NB4 (cell line): ENCODE measurements around the gene CTDSP1.

ENCODE experiments used
- DNase-seq: peaks from one replicate; pipeline ENCODE4 v3.0.0; 2010; ENCODE audit warnings: low read depth
- H3K4me3 ChIP-seq: one replicate; pipeline ENCODE4 v1.5.1; 2011; ENCODE audit warnings: mild to moderate bottlenecking, low read depth, low read length, moderate library complexity
- CTCF ChIP-seq: IDR thresholded peaks from one replicate; pipeline ENCODE4 v1.5.1; 2012; ENCODE audit warnings: low read depth, low read length
- MAX ChIP-seq: IDR thresholded peaks from 2 replicates; pipeline ENCODE4 v1.6.1; 2011; ENCODE audit warnings: low read depth, low read length
- MYC ChIP-seq: IDR thresholded peaks from 2 replicates; pipeline ENCODE4 v1.6.1; 2011; ENCODE audit warnings: low read depth, low read length
- POLR2A ChIP-seq: IDR thresholded peaks from 2 replicates; pipeline ENCODE4 v1.6.1; 2011; ENCODE audit warnings: mild to moderate bottlenecking; ENCODE audit not compliant: insufficient read length; ENCODE audit errors: extremely low read depth

The CTDSP1 gene

GRCh38 chr2:218444692-218445357, 45.2 kb downstream of the CTDSP1 start:
- H3K4me3 ChIP-seq = no peak overlapping the region
- no peak for DNase-seq
- TF ChIP-seq POLR2A (no peak), MYC (no peak), CTCF (no peak), MAX (no peak)

- no peak overlapping the region for H3K4me3 ChIP-seq
- DNase-seq = no peak
- TF ChIP-seq CTCF (no peak), POLR2A (no peak), MAX (no peak), MYC (no peak)
Observed at GRCh38 chr2:218445602-218446001, 45.9 kb downstream of the CTDSP1 start.

GRCh38 chr2:218446547-218446946, 46.9 kb downstream of the CTDSP1 start:
- DNase-seq = no peak
- TF ChIP-seq MAX (no peak), POLR2A (no peak), CTCF (no peak), MYC (no peak)
- no peak overlapping the region for H3K4me3 ChIP-seq

- no peak overlapping the region for H3K4me3 ChIP-seq
- DNase-seq = no peak
- no peak for TF ChIP-seq MAX
- TF ChIP-seq POLR2A = no peak
- TF ChIP-seq MYC = no peak
- no peak for TF ChIP-seq CTCF
Observed at GRCh38 chr2:218447072-218447471, 47.4 kb downstream of the CTDSP1 start.

- no peak for TF ChIP-seq MAX
- TF ChIP-seq CTCF = no peak
- TF ChIP-seq POLR2A = no peak
- no peak for TF ChIP-seq MYC
- no peak for DNase-seq
- H3K4me3 ChIP-seq = no peak overlapping the region
Observed at GRCh38 chr2:218448934-218449333, 49.3 kb downstream of the CTDSP1 start.

- TF ChIP-seq MYC (no peak), MAX (no peak), POLR2A (no peak), CTCF (no peak)
- DNase-seq = no peak
- no peak overlapping the region for H3K4me3 ChIP-seq
Observed at GRCh38 chr2:218452079-218452478, 52.4 kb downstream of the CTDSP1 start.
